Fibroblast of mammary gland (primary cell): Measurements from ENCODE around the gene NCAM2.
A peak's percentile ranks its signal among the peaks of the same experiment; 100 is the strongest.

Experiments
- DNase-seq: peaks from one replicate; pipeline ENCODE4 v3.0.0-alpha.2; 2010; ENCODE audit warnings: low read depth
- H3K4me3 ChIP-seq: 2 replicates; pipeline ENCODE4 v1.5.1; 2011; ENCODE audit warnings: low read depth, mild to moderate bottlenecking, low read length, moderate library complexity; ENCODE audit not compliant: control insufficient read depth
- TF ChIP-seq, protein P1 (sequence below): conservative IDR thresholded peaks from 2 replicates; pipeline ENCODE4 v1.5.1; 2011; ENCODE audit warnings: low read depth, low read length, inconsistent platforms; ENCODE audit not compliant: control insufficient read depth, insufficient read depth

Gene NCAM2

DNA sequence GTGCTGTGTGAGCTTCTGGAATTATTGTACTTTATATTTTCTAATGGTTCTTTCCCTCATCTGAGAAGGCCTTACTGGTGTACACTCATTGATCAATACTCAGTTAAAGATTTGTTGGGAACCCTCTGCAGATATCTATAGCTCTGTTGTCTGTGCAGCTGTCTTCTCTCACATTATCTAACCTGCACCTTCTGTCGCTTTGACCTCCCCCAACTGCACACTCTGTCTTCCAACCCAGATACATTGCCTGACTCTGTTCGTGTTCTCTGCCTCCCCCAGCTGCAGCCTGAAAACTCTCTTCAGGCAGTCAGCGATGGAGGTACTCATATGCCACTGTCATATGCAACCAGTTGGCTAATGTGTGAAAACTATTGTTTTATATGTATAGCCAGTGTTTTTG is 334.3 kb downstream of the NCAM2 start:
- TF ChIP-seq, protein P1, sequence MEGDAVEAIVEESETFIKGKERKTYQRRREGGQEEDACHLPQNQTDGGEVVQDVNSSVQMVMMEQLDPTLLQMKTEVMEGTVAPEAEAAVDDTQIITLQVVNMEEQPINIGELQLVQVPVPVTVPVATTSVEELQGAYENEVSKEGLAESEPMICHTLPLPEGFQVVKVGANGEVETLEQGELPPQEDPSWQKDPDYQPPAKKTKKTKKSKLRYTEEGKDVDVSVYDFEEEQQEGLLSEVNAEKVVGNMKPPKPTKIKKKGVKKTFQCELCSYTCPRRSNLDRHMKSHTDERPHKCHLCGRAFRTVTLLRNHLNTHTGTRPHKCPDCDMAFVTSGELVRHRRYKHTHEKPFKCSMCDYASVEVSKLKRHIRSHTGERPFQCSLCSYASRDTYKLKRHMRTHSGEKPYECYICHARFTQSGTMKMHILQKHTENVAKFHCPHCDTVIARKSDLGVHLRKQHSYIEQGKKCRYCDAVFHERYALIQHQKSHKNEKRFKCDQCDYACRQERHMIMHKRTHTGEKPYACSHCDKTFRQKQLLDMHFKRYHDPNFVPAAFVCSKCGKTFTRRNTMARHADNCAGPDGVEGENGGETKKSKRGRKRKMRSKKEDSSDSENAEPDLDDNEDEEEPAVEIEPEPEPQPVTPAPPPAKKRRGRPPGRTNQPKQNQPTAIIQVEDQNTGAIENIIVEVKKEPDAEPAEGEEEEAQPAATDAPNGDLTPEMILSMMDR = no peak
- DNase-seq = no peak
- no peak overlapping the region for H3K4me3 ChIP-seq

DNA sequence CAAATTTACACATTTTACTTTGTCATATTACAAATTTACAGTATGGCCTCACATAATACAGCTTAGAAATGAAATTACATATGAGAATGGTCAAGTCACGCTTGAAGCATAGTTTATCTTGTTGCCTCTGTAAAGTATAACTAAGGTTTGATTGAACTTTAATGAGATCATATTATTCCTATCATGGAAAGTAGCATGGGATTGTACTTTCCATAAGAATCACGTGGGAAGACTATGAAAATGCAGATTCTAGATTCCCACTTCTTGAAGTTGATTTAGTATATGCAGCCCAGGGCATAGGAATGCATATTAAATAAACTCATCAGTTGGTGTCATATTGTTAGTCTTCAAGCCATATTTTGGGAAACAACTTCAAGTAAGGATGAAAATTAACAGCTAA is 342.8 kb downstream of the NCAM2 start:
- H3K4me3 ChIP-seq = no peak overlapping the region
- TF ChIP-seq, protein P1 = no peak
- DNase-seq = no peak

DNA sequence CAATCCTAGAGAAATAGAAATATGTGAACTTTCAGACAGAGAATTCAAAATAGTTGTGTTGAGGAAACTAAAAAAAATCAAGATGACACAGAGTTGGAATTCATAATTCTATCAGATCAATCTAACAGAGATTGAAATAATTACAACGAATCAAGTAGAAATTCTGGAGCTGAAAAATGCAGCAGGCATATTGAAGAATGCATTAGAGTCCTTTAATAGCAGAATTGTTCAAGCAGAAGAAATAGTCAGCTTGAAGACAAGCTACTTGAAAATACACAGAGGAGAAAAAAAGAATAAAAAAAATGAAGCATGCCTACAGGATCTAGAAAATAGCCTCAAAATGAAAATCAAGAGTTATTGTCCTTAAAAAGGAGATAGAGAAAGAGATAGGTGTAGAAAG is 347.1 kb downstream of the NCAM2 start:
- no peak for DNase-seq
- no peak overlapping the region for H3K4me3 ChIP-seq
- TF ChIP-seq, protein P1 = no peak

DNA sequence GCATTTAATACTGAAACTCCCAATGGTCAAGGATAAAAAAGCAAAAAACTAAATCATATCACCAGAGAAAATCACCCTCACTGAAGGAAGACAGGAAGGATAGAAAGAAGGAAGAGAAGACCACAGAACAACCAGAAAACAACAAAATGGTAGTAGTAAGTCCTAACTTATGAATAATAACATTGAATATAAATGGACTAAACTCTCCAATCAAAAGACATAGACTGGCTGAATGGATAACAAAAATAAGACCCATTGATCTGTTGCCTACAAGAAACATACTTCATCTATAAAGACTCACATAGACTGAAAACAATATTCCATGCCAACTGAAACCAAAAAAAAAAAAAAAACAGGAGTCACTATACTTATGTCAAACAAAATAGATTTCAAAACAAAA is 347.7 kb downstream of the NCAM2 start:
- H3K4me3 ChIP-seq = no peak overlapping the region
- TF ChIP-seq, protein P1 = no peak
- DNase-seq = no peak

DNA sequence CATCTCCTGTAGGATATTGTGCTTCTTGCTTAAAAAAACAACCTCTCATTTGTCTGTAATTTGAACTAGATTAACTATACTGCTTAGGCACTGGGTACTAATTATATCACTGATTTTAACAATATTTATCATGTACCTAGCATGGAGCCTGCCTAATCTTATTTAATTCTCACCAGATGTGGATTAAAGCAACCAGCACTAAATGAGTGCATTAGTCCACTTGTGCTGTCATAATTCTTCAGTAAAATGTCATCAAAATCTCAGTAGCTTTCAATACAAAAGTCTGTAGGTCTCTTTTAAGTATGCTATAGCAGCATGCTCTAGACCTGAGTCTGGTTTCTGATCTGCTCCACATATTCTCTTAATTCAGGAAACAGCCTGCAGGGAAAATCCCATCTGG is 368.1 kb downstream of the NCAM2 start:
- TF ChIP-seq, protein P1 = no peak
- no peak for DNase-seq
- H3K4me3 ChIP-seq = no peak overlapping the region

DNA sequence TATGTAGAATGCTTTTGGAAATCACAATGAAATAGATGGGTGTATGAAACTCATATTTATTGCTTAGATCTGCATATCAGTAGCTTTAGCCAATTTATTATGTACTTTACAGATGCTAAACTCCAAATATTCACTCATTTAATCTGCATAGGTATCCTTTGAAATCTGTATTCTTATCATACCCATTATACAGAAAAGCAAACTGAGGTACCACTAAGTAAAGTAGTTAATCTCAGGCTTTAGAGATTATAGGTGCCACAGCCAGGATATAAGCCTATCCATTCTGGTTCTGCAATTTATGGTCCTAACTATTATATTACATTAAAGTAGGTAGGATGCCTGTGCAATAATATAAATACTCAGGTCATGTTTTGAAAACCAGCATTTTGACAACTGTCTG is 369.4 kb downstream of the NCAM2 start:
- H3K4me3 ChIP-seq = no peak overlapping the region
- no peak for DNase-seq
- TF ChIP-seq, protein P1 = no peak

DNA sequence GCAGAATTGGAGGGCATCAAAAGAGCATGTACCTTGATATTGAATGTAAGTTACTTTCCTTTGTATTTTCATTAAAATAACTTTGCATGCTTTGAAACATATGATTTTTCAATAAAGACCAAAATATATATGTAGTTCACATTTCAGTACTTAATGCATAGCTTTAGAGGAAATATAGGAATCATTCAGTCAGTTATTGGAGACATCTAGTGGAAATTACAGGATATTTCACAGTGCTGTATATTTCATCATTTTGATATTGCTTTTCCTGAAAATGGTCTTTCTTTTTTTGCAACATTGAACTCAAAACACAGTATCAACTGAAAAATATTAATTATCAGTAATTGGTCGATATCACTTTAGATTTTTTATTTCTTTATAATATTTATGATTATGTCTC is 375.8 kb downstream of the NCAM2 start:
- no peak overlapping the region for H3K4me3 ChIP-seq
- peak; percentile 10 for DNase-seq
- TF ChIP-seq, protein P1 = peak; percentile 31
